Stomach (tissue), 9 donors: ENCODE measurements around the gene TSHZ2. TPM values are rescaled to one million over a fixed set of nuclear protein-coding genes. Genes with fewer than 3 reads are reported as not detected.

Experiments
- DNase-seq, 2 donors: peaks; one replicate each; pipeline versions ENCODE4 v3.0.0 to v3.0.0-alpha.2; 2013 to 2019
- H3K27ac ChIP-seq, 5 donors: fragments of 200-600 bp in 4 of 5; sonication (generic) in 4 of 5; one replicate each; pipeline ENCODE4 v1.5.1; 2013 to 2019; ENCODE audit warnings: mild to moderate bottlenecking in 1 of 5, moderate library complexity in 1 of 5
- H3K27me3 ChIP-seq, 3 donors: fragments of 200-600 bp; sonication (generic); one replicate each; pipeline ENCODE4 v1.5.1; 2017 to 2019; ENCODE audit warnings: mixed run types in 1 of 3
- H3K36me3 ChIP-seq, 4 donors: fragments of 200-600 bp; sonication (generic); 1 replicate in 3 of 4; 2 replicates in 1 of 4; pipeline ENCODE4 v1.5.1; 2016 to 2019
- H3K4me1 ChIP-seq, 4 donors: fragments of 200-600 bp; sonication (generic); one replicate each; pipeline ENCODE4 v1.5.1; 2016 to 2019
- H3K4me3 ChIP-seq, 4 donors: fragments of 200-600 bp; sonication (generic) in 3 of 4; one replicate each; pipeline ENCODE4 v1.5.1; 2016 to 2019; ENCODE audit warnings: mild to moderate bottlenecking in 1 of 4
- H3K9me3 ChIP-seq, 4 donors: fragments of 200-600 bp; sonication (generic); one replicate each; pipeline ENCODE4 v1.5.1; 2016 to 2019
- EP300 ChIP-seq: sonication (generic); formaldehyde crosslinking; IDR thresholded peaks from one replicate; pipeline ENCODE4 v1.6.1; 2017; ENCODE audit warnings: antibody characterized with exemption
- POLR2A ChIP-seq, 4 donors: fragments of 450-650 bp; IDR thresholded peaks; one replicate each; pipeline ENCODE4 v1.6.1; 2016; ENCODE audit warnings: antibody characterized with exemption in 4 of 4, control low read depth in 2 of 4, mild to moderate bottlenecking in 1 of 4, moderate library complexity in 1 of 4
- POLR2AphosphoS5 ChIP-seq, 3 donors: sonication (generic); formaldehyde crosslinking; IDR thresholded peaks; one replicate each; pipeline ENCODE4 v1.6.1; 2016; ENCODE audit warnings: antibody characterized with exemption in 3 of 3
- whole genome bisulfite sequencing, 5 donors: extraction: QIAGEN DNeasy Blood & Tissue Kit in 3 of 5; methylation state at CpG; one replicate each; pipeline versions ENCODE4 v1.1.5 to v1.1.7; 2013 to 2018; 5-methylcytosine and 5-hydroxymethylcytosine counted together
- intact Hi-C: fragments of 100-400 bp; cut with DNase I; formaldehyde crosslinking; loops from one replicate; pipeline ENCODE4 v1.15.1; 2023; ENCODE audit warnings: low total_unique reads
- polyA plus RNA-seq, 3 donors: library from polyadenylated mRNA; stranded (reverse); fragments of 200-250 nt; gene quantifications; one replicate each; pipeline ENCODE4 v1.2.3, GENCODE V29; 2013
- total RNA-seq, 5 donors: library from RNA; depleted of rRNA; stranded (reverse); fragments of >200 nt; gene quantifications; one replicate each; pipeline versions ENCODE4 v1.1.0 to v1.2.3, GENCODE V29; 2014 to 2016
- TF ChIP-seq, protein P1 (sequence below), 7 experiments: fragments of 450-650 bp in 4 of 7; fragments of 200-600 bp in 3 of 7; sonication (generic) in 3 of 7; IDR thresholded peaks; one replicate each; pipeline ENCODE4 v1.5.1; 2016 to 2019; ENCODE audit warnings: antibody characterized with exemption in 7 of 7, control low read depth in 2 of 7, mild to moderate bottlenecking in 1 of 7
- donor health status: healthy with polysubstance abuse.
- donor health status: Bipolar disorder and iron deficiency.
- donor health status: healthy.

Gene TSHZ2
- total and polyA plus RNA-seq, 8 donors = 2.9 to 20.5 (median 5.8) TPM

DNA sequence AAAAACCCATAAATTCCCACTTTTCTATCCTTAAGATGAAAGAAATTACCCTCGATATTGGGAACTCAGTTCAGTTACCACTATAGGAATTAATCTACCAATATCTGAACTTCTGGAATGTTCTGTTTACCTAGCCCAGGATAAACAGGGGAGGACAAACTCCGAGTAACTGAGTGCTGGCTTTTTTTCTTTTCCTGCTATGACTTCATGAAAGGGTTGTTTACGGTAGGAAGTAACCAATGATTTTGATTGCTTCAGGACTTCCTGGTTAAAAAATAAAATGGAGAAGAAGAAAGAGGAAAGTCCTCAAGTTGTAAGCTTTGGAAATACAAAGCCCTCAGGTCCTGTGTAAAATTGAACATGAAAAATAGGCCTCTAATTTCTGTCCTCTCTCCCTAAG, 453.8 kb downstream of the TSHZ2 start:
- peak in 1 of 2 donors; percentile 29 for DNase-seq
- Histone ChIP-seq H3K27me3 (no peaks in the 10 kb centered on the region), H3K9me3 (peaks cover 0 to 4% (median 0%) of the 10 kb centered on the region in 4 donors), H3K36me3 (no peaks in the 10 kb centered on the region), H3K27ac (no peak overlapping the region), H3K4me1 (no peaks in the 10 kb centered on the region), H3K4me3 (no peak overlapping the region)
- TF ChIP-seq POLR2AphosphoS5 (IDR thresholded peaks at IDR 0.05) (no peak), EP300 (no peak), POLR2A (IDR thresholded peaks at IDR 0.05) (no peak)
- TF ChIP-seq, protein P1, sequence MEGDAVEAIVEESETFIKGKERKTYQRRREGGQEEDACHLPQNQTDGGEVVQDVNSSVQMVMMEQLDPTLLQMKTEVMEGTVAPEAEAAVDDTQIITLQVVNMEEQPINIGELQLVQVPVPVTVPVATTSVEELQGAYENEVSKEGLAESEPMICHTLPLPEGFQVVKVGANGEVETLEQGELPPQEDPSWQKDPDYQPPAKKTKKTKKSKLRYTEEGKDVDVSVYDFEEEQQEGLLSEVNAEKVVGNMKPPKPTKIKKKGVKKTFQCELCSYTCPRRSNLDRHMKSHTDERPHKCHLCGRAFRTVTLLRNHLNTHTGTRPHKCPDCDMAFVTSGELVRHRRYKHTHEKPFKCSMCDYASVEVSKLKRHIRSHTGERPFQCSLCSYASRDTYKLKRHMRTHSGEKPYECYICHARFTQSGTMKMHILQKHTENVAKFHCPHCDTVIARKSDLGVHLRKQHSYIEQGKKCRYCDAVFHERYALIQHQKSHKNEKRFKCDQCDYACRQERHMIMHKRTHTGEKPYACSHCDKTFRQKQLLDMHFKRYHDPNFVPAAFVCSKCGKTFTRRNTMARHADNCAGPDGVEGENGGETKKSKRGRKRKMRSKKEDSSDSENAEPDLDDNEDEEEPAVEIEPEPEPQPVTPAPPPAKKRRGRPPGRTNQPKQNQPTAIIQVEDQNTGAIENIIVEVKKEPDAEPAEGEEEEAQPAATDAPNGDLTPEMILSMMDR (IDR thresholded peaks at IDR 0.05) = no peak
- WGBS, 5 donors = 17 to 45% (median 40%) methylated on average over 3 of the region's 3 CpGs
- intact Hi-C loops = no loop called here

DNA sequence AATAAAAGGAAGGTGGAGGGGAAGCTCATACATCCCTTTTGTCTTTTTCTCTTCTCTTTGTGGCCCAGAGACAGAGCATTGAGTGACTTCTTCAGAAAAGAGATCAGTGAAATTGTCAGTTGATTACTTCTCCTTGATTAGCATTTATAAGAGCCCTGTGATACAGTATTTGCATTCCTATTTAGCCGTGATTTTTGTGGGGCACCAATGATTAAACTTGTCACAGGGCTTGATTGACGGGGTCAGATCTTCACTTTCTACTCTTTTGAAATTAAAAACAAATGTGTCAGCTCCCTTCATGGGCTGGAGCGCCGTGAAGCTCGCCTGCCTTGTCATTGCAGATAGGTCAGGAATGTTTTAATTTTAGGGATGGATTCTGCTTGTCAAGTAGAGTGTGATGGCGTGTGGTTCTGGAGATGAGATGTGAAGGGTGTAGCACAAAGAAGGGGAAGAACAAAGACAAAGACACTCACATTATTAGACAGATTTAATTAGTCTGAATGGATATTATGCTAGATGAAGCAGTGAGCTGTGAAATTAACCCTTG, 454.7 kb downstream of the TSHZ2 start:
- Histone ChIP-seq H3K9me3 (peaks cover 0 to 4% (median 0%) of the 10 kb centered on the region in 4 donors), H3K4me3 (no peak overlapping the region), H3K4me1 (no peaks in the 10 kb centered on the region), H3K27me3 (no peaks in the 10 kb centered on the region), H3K27ac (no peak overlapping the region), H3K36me3 (no peaks in the 10 kb centered on the region)
- intact Hi-C loops = no loop called here
- DNase-seq = no peak
- TF ChIP-seq POLR2AphosphoS5 (IDR thresholded peaks at IDR 0.05) (no peak), POLR2A (IDR thresholded peaks at IDR 0.05) (no peak), EP300 (no peak)
- TF ChIP-seq, protein P1 (IDR thresholded peaks at IDR 0.05) = no peak
- WGBS, 5 donors = 88 to 93% (median 91%) methylated on average over 6 of the region's 6 CpGs

DNA sequence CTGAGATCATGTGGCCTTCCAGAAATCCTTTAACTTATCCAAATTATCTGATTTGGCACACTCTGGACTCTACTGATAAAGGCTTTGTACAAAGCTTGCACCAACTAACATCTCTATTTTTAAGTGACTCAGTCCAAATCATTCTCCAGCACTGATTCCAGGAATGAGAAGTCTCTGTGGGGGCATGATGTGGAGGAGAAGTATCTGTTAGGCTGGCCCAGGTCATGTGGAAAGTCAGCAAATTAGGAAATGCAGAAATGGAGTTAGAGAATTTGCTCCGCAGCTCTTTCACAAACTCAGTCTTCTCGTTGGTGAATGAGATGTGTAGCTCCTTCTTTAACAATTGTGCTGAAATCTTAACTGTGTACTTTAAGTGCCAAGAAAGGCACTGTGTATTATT, 455.8 kb downstream of the TSHZ2 start:
- TF ChIP-seq POLR2A (IDR thresholded peaks at IDR 0.05) = no peak
- no peak for TF ChIP-seq EP300
- no peak for TF ChIP-seq POLR2AphosphoS5 (IDR thresholded peaks at IDR 0.05)
- H3K9me3 ChIP-seq = peaks cover 0 to 4% (median 0%) of the 10 kb centered on the region in 4 donors
- intact Hi-C loops = no loop called here

DNA sequence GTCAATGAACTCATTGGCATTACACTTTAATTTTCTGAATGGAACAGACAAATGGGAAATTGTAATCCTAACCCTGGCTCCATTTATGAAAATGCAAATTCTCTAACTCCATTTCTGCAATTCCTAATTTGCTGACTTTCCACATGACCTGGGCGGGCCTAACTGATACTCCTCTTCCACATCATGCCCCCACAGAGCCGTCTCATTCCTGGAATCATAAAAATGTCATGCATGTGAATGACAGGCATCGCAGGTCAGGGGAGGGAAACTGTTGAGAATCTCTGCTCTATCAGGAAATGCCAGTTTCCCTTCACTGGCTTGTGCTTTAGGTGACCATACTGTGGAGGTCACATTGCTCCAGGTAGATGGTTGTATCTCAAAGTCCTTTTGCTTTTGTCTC, 456.4 kb downstream of the TSHZ2 start:
- Histone ChIP-seq H3K27ac (no peak overlapping the region), H3K27me3 (no peaks in the 10 kb centered on the region), H3K4me3 (no peak overlapping the region), H3K4me1 (no peaks in the 10 kb centered on the region), H3K9me3 (peaks cover 0 to 4% (median 0%) of the 10 kb centered on the region in 4 donors), H3K36me3 (no peaks in the 10 kb centered on the region)
- no peak for DNase-seq
- WGBS, 5 donors = 72 to 85% (median 79%) methylated on average over 3 of the region's 3 CpGs
- intact Hi-C loops = no loop called here
- no peak for TF ChIP-seq POLR2A (IDR thresholded peaks at IDR 0.05)
- TF ChIP-seq POLR2AphosphoS5 (IDR thresholded peaks at IDR 0.05) = no peak
- TF ChIP-seq, protein P1 (IDR thresholded peaks at IDR 0.05) = no peak
- TF ChIP-seq EP300 = no peak

More for the DNA sequence above, 455.8 kb downstream of the TSHZ2 start:
- no peak overlapping the region for H3K27ac ChIP-seq
- 89 to 98% (median 93%) methylated on average over 2 of the region's 2 CpGs for WGBS, 5 donors
- H3K4me1 ChIP-seq = no peaks in the 10 kb centered on the region
- no peaks in the 10 kb centered on the region for H3K27me3 ChIP-seq
- H3K4me3 ChIP-seq = no peak overlapping the region
- DNase-seq = no peak
- no peaks in the 10 kb centered on the region for H3K36me3 ChIP-seq

DNA sequence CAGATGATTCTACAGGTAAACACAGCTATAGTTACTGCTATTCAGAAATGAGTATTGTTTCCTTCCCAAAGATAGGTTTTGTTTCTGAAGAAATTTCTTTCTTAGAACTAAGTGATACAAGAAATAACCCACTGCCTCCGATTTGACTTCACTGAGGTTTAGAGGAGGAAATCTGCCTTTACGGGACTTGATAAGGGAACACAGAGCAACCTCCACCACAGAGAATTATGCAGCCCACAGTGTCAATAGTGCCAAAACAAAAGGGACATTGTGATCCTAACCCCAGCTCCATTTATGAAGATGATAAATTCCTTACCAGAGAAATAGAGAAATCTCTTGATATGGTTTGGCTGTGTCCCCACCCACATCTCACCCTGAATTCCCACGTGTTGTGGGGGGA, 456.8 kb downstream of the TSHZ2 start:
- Histone ChIP-seq H3K36me3 (no peaks in the 10 kb centered on the region), H3K4me3 (no peak overlapping the region), H3K27ac (no peak overlapping the region), H3K9me3 (peaks cover 0 to 4% (median 0%) of the 10 kb centered on the region in 4 donors), H3K27me3 (no peaks in the 10 kb centered on the region), H3K4me1 (no peaks in the 10 kb centered on the region)
- DNase-seq = no peak
- intact Hi-C loops = no loop called here
- 29 to 50% (median 39%) methylated on average over 3 of the region's 3 CpGs for WGBS, 5 donors
- TF ChIP-seq, protein P1 (IDR thresholded peaks at IDR 0.05) = no peak
- TF ChIP-seq POLR2AphosphoS5 (IDR thresholded peaks at IDR 0.05) (no peak), POLR2A (IDR thresholded peaks at IDR 0.05) (no peak), EP300 (no peak)
